NOMO-1 treated with dmso at 0.1 percent for 144 hours (cell line): ENCODE data around the gene OR11G2.
"Not testable (repeated sequence)": the region's sequence is repeated elsewhere in the genome, so short reads cannot be mapped to it uniquely, and the experiment has no call there.

ENCODE experiments used
- DNase-seq: peaks from one replicate; lab custom pipeline; 2025; ENCODE audit not compliant: unreplicated experiment; lab: John Stamatoyannopoulos, UW

OR11G2 gene, protein sequence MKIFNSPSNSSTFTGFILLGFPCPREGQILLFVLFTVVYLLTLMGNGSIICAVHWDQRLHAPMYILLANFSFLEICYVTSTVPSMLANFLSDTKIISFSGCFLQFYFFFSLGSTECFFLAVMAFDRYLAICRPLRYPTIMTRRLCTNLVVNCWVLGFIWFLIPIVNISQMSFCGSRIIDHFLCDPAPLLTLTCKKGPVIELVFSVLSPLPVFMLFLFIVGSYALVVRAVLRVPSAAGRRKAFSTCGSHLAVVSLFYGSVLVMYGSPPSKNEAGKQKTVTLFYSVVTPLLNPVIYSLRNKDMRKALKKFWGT

GRCh38 chr14:20190596-20190995 lies at the start of gene OR11G2:
Gene OR11G2 (plus strand): TSS chr14:20190896. CDS start chr14:20197438, 6,542 bp downstream.
- DNase-seq = no peak

DNA sequence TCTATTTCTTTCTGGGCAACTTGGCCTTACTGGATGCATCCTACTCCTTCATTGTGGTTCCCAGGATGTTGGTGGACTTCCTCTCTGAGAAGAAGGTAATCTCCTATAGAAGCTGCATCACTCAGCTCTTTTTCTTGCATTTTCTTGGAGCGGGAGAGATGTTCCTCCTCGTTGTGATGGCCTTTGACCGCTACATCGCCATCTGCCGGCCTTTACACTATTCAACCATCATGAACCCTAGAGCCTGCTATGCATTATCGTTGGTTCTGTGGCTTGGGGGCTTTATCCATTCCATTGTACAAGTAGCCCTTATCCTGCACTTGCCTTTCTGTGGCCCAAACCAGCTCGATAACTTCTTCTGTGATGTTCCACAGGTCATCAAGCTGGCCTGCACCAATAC lies 46.8 kb upstream of the OR11G2 start:
- DNase-seq = no peak

GRCh38 chr14:20144820-20145219 lies 45.9 kb upstream of the OR11G2 start:
- no peak for DNase-seq

GRCh38 chr14:20164462-20164861 lies 26.2 kb upstream of the OR11G2 start:
- DNase-seq = no peak

GRCh38 chr14:20167091-20167490 lies 23.6 kb upstream of the OR11G2 start:
- DNase-seq = no peak

DNA sequence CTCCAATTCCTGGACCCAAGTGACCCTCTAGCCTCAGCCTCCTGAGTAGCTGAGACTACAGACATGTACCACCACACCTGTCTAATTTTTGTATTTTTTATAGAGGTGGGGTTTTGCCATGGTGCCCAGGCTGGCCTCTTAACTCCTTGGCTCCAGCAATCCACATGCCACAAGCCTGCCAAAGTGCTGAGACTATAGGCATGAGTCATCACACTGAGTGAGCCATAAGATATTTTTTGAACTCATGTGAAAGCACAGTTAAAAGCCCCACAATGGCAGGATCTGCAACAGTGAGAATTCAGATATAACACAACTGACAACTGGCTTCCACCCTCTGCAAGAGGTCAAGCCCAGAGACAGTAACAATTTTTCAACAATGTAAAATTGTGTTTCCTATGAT lies 20.8 kb upstream of the OR11G2 start:
- DNase-seq = not testable (repeated sequence)

- DNase-seq = not testable (repeated sequence)
Observed at GRCh38 chr14:20174205-20174604, 16.5 kb upstream of the OR11G2 start.

DNA sequence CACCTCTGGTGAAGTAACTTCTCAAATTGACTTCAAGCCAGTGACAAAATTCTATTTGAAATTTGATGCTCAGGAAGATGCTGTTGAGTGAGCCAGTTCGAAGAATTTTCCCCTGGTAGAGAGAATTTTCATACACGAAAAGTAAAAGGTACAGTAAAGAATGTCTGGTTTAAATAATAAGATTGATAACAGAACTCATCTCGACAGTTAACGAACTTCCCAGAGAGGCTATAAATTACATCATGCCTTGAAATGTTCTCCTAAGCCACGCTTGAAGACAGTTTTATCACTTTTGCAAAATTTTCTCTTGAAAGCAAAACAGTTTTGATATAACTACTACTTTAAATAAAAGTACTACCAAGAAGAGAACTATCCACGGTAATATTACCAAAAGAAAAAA lies 14.4 kb upstream of the OR11G2 start:
- DNase-seq = no peak

- no peak for DNase-seq
Observed at GRCh38 chr14:20177433-20177974, 13.2 kb upstream of the OR11G2 start.

DNA sequence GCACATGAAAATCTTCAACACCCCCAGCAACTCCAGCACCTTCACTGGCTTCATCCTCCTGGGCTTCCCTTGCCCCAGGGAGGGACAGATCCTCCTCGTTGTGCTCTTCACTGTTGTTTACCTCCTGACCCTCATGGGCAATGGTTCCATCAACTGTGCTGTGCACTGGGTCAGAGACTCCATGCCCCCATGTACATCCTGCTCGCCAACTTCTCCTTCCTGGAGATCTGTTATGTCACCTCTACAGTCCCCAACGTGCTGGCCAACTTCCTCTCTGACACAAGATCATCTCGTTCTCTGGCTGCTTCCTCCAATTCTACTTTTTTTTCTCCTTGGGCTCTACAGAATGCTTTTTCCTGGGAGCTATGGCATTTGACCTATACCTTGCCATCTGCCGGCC lies 11.5 kb upstream of the OR11G2 start:
- peak; percentile 74 for DNase-seq

- peak; percentile 54 for DNase-seq
Observed at GRCh38 chr14:20179880-20180279, 10.8 kb upstream of the OR11G2 start.

GRCh38 chr14:20180486-20180885 lies 10.2 kb upstream of the OR11G2 start:
- DNase-seq = peak; percentile 30

DNA sequence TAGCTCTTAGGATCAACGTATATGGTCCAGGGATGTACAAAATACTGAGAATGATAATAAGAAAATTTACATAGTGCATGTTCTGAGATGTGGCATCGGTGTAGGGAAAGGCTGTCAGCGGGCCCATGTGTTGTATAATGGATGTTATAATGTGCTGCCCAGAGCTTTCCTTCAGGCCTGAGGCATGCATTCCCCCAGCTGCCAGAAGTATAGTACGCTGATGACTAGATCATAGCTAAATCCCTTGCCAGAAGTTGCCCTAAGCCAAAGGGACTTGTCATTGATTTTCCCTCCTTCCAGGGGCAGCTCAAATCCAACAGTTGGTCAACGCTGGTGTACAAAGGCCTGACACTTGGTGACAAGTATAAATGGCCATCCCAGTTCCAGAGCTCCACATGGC lies 6.5 kb upstream of the OR11G2 start:
- DNase-seq = no peak

- no peak for DNase-seq
Observed at GRCh38 chr14:20191396-20191795, 700 bp downstream of the OR11G2 start.

- DNase-seq = no peak
Observed at GRCh38 chr14:20194101-20194500, 3.4 kb downstream of the OR11G2 start.

- not testable (repeated sequence) for DNase-seq
Observed at GRCh38 chr14:20195170-20195569, 4.5 kb downstream of the OR11G2 start.

DNA sequence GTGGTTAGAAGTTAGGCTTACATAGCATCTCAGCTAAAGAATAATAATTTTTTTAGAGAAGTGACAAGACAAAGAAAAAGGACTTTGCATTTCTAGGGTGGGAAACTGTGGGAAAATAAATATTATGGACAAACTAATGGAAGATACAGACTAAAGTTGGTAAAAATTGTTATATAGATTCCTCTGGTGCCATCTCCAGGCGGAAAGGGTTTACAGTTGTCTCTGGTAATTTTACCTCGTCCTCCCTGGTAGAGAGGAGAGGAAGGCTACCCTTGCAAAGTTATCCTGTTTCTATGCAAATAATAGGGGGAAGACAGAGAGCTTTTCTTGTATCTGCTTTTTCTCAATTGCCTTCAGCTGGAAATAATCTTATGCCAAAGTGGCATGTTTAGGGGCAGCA lies 5.2 kb downstream of the OR11G2 start:
- no peak for DNase-seq

- peak; percentile 39 for DNase-seq
Observed at GRCh38 chr14:20197459-20197858, 6.8 kb downstream of the OR11G2 start.

DNA sequence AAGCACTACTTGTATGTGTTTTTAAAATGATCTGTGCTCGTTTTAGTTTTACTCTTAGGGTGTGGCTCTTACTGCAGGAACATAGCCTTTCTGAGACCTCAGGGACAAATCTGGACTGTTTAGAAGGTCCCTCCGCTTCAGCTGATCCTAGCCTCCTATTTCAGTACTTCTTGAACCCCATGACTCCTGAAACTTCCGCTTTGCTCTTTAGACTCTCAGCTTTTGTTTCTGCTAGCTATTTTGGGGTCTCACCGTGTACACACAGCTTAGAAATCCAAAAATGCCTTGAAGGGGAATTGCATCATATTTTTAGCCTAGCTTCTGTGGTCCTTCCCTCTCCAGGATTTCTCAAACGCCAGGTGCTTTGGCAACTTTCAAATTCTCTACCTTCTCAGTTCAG lies 8.3 kb downstream of the OR11G2 start:
- no peak for DNase-seq

GRCh38 chr14:20204721-20205120 lies 14.0 kb downstream of the OR11G2 start:
- DNase-seq = no peak

DNA sequence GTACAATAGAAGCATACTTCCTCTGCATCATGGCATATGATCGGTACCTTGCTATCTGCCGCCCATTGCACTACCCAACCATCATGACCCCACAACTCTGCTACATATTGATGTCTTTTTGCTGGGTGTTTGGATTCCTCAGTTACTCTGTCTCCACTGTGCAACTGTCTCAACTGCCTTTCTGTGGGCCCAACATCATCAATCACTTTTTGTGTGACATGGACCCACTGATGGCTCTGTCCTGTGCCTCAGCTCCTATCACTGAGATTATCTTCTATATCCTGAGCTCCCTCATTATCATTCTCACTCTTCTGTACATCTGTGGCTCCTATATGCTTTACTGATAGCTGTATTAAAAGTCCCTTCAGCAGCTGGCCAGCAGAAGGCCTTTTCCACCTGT lies 18.9 kb downstream of the OR11G2 start:
- DNase-seq = no peak

DNA sequence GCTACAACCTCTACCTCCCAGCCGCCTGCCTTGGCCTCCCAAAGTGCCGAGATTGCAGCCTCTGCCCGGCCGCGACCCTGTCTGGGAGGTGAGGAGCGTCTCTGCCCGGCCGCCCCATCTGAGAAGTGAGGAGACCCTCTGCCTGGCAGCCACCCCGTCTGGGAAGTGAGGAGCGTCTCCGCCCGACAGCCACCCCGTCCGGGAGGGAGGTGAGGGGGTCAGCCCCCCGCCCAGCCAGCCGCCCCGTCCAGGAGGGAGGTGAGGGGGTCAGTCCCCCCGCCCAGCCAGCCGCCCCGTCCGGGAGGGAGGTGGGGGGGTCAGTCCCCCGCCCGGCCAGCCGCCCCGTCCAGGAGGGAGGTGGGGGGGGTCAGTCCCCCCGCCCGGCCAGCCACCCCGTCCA lies 21.7 kb downstream of the OR11G2 start:
- DNase-seq = not testable (repeated sequence)

DNA sequence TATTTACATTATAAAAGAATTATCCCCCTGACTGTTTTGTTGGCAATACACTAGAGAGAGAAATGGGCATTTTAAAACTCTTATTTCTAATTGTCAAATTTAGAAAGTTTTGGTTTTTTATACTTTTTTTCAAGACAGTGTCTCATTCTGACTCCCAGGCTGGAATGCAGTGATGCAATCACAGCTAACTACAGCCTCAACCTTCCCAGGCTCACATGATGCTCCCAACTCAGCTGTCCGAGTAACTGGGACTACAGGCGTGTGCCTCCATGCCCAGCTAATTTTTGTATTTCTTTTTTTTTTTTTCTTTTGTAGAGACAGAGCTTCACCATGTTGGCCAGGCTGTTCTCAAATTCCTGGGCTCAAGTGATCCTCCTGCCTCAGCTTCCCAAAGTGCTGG lies 24.5 kb downstream of the OR11G2 start:
- no peak for DNase-seq
